Stimulated activated CD4-positive, alpha-beta T cell treated with anti-CD3 and anti-CD28 coated beads, Interleukin-15, amount 100 ng/mL, for 48 hours (primary cell): ENCODE data around the gene PTPRE.

Source experiments
- DNase-seq, 2 donors: peaks; one replicate each; pipeline ENCODE4 v3.0.0-alpha.2; 2020; ENCODE audit warnings: low read depth in 2 of 2

PTPRE gene

DNA sequence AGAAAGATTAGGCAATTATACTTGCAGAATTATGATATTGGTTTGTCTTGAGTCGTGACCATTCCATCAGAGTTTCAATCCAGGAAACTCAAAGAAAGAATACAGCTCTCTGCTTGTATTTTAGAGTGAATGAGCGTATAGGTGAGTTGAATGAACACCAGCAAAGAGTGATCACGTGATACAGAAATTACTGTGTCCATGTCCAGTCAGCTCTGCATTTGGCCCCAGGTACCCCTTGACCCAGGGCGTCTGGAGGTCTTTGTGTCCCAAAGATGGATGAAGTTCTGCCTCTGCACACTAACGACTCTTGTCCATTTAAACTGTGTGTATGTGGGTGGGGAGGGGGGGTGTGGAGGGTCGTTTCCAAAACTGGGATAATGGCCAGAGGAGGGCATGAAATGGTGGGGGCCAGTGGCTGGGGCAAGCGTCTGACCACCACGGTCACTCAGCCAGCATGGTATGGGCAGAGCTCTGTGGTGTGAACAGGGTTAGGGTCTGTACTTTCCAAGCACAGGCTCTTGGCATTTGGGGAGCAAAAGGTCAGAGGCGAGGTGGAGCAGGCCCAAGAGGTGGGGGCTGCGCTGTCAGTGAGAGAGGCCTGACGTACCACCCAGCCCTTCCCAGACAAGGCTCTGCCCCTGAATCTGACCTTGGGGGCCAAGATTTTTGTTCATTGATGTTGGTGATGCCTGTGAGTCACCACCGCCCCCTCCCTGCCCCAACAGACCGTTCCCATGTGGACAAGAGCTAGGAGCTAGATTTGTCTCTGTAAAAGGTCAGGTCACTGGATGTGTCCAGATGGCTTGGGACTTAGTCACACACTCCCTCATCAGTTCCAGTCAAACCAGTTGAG, 1.4 kb downstream of the PTPRE start:
- no peak for DNase-seq

- no peak for DNase-seq
Observed at GRCh38 chr10:127908959-127909267, 2.0 kb downstream of the PTPRE start.

DNA sequence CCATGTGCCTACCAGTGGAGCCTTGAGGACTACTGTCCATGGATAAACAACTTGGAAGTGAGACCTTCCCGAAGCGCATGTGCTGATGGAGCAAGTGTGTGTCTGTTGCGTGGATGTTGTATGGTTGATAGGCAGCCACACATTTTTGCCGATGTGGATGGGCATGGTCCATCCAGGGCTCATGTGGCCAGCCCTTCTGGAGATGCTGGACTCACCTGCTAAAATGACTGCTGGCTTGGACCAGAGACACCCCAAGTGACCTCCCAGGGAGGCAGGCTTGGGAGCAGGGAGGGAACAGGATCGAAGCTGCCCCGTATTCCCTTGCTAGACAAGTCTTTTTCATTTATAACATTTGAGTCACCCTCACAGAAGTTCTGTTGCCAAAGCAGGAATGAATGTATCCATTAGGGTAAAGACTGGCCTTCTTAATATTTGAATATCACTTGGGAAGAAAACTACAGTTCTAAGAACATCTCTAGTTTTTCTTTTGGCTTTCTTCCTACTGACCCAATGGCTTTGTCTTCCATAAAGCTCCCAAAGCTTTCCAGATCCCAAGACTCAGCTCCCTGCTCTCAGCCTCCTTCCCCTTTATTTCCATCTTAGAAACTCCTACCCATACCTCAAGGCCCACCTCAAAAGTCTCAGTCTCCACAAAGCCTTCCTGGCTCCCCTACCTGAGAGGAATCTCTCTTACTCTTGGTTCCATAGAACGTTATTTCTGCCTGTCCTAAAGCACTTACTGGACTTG, 3.0 kb downstream of the PTPRE start:
- no peak for DNase-seq

DNA sequence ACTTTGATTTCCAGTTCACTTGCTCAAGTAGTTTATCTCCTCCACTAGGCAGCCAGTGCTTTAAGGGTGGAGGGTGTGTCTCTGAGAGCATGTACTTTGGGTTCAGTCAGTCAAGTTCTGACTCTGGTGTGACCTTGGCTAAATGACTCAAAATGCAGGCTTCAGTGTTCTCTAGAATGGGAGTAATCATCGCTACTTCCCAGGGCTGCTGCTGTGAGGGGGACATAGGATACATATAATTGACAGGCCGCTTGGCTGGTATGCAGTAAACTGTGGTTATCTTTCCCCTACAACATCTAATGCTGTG, 3.5 kb downstream of the PTPRE start:
- DNase-seq: no peak

GRCh38 chr10:127911218-127911866, 4.4 kb downstream of the PTPRE start:
- DNase-seq: no peak

- no peak for DNase-seq
Observed at GRCh38 chr10:127911867-127912257, 5.0 kb downstream of the PTPRE start.

DNA sequence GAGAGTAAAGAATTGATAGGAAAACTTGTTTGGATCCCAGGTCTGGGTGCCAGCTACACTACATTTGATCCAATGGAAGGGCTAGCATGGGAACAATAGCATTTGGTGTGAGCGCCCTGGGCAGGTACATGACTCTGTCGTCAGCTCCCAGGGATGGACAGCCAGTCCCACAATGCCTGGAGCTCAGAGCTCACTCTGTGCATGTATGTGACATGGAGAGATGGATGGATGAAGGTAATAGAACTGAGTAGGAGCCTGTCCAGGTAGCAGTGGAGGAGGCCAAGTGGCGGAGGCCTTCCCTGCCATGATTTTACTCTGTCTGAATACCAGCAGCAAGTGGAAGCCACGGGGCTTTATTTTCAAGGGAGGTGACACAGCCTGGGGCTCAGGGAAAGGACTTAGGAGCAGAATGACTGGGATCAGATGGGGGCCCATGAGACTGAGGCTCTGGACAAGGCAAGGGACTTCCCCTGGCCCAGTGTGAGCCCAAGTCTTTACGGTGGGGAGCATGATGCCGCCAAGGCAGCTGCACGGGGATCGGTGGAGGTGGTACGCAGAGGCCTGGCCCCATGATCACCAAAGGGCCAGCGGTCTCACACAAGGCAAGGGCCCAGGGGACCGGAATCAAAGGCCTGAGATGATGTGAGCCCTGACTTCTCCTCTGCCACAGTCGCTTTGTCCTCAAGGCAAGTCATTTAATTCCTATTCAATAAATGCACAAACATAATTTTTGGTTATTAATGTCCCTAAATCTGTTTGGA, 5.9 kb downstream of the PTPRE start:
- DNase-seq: no peak

DNA sequence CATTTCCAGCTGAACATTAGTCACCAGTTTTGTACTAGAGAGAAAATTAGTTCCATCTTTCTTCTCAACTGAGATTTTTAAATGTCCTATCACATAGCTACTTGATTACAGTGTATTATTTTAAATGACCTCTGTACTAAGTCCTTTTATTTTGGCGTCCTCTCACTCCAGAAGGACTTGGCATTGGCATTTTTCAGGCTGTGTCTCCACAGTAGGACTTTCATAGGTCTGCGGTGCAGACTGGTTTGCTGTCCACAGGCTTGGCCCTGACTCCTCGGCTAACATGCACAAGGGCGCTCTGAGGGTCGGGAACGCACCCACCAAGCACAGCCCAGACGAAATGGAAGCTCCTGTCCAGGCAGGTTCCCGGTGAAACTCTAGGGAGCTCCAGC, 6.5 kb downstream of the PTPRE start:
- DNase-seq: no peak

- no peak for DNase-seq
Observed at GRCh38 chr10:127915324-127915723, 8.4 kb downstream of the PTPRE start.

DNA sequence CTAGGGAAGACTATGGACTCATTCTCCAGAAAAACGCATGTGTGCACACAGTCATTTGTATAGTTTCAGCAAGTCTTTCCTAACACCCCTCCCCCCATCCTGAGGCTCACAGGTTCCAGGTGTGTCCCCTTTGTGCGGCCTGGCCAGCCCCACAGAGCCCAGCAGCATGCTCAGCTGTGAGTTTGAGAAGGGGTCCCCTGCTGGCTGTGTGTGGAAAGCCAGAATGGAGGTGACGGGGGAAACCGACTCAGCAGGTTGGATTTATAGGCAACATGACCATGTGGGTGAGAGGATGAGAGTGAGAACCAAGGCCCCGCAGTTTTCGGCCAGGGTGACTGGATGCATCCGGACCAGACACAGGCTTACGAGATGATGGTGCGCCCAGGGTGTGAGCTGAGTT, 9.9 kb downstream of the PTPRE start:
- no peak for DNase-seq

DNA sequence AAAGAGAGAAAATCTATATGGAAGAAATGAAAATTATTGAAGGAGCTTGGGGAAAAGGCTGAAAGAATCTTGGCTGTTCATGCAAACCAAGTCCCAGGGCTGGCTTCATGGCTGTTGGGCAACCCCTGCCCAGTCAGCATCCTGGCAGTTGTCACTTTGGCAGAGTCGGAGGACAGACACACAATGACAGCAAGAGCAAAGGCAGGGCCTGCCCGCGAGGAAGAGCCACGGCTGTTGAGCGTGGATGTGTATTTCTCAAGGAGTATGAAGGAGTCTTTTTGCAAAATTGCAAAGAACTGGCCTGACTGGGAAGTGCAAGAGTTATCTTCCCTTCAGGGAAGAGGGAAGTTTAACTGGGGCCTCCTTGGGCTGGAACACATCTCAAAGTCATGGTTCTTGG, 11.7 kb downstream of the PTPRE start:
- DNase-seq: no peak

GRCh38 chr10:127919418-127920271, 12.7 kb downstream of the PTPRE start:
- DNase-seq: no peak

- no peak for DNase-seq
Observed at GRCh38 chr10:127920306-127921074, 13.6 kb downstream of the PTPRE start.

GRCh38 chr10:127921075-127921752, 14.3 kb downstream of the PTPRE start:
- no peak for DNase-seq

DNA sequence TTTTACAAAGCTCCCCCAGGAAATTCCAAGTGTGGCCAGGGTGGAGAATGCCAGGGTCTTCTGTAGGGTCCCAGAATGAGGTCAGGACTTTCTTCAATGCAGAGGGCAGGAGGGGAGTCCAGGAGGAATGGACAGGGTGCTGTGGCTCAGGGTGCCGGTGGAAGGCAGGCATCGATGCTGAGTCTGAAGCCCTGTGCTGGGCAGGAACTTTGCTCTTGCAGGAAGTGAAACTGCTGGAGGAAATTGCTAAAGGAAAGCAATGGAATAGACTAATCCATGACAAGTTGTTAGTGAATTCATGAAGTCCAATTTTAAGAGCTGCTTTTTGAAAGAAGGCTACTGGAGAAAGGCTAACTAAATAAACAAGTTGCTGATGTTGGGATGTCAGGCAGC, 14.8 kb downstream of the PTPRE start:
- DNase-seq: no peak

- DNase-seq: no peak
Observed at GRCh38 chr10:127922206-127922605, 15.3 kb downstream of the PTPRE start.

- DNase-seq: no peak
Observed at GRCh38 chr10:127922675-127923366, 15.9 kb downstream of the PTPRE start.

GRCh38 chr10:127923646-127924045, 16.7 kb downstream of the PTPRE start:
- no peak for DNase-seq

- no peak for DNase-seq
Observed at GRCh38 chr10:127925471-127926207, 18.7 kb downstream of the PTPRE start.
